GM19395 (cell line): ENCODE data around the gene ZNF296.

Experiments used
- ATAC-seq: cut with Tn5 transposase; IDR thresholded peaks from one replicate; pipeline ENCODE4 v1.9.1; 2021; ENCODE audit warnings: mild to moderate bottlenecking, moderate library complexity; ENCODE audit not compliant: unreplicated experiment

ZNF296 gene

GRCh38 chr19:45087531-45087930 is 11.3 kb upstream of the ZNF296 start:
- no peak for ATAC-seq

- no peak for ATAC-seq
Observed at GRCh38 chr19:45086480-45086879, 10.2 kb upstream of the ZNF296 start.

- ATAC-seq = no peak
Observed at GRCh38 chr19:45082170-45082569, 5.9 kb upstream of the ZNF296 start.

GRCh38 chr19:45079911-45080370 is 3.7 kb upstream of the ZNF296 start:
- ATAC-seq = no peak

- ATAC-seq = no peak
Observed at GRCh38 chr19:45079063-45079910, 3.0 kb upstream of the ZNF296 start, which contains the start of gene GEMIN7. Gene GEMIN7 (plus strand): TSS chr19:45079260. CDS start chr19:45090115, 10,855 bp downstream.

- no peak for ATAC-seq
Observed at GRCh38 chr19:45078390-45079062, 2.2 kb upstream of the ZNF296 start.

GRCh38 chr19:45076851-45077730 is 813 bp upstream of the ZNF296 start:
- ATAC-seq = no peak

- ATAC-seq = peak; percentile 60
Observed at GRCh38 chr19:45075301-45076028, 813 bp downstream of the ZNF296 start.

GRCh38 chr19:45074744-45075300 is 1.5 kb downstream of the ZNF296 start:
- no peak for ATAC-seq

GRCh38 chr19:45071969-45072790 is 4.1 kb downstream of the ZNF296 start:
- no peak for ATAC-seq

GRCh38 chr19:45071545-45071938 is 4.7 kb downstream of the ZNF296 start:
- no peak for ATAC-seq

GRCh38 chr19:45070861-45071544 is 5.3 kb downstream of the ZNF296 start:
- no peak for ATAC-seq

GRCh38 chr19:45070214-45070613 is 6.1 kb downstream of the ZNF296 start:
- no peak for ATAC-seq

GRCh38 chr19:45069056-45069455 is 7.2 kb downstream of the ZNF296 start:
- no peak for ATAC-seq

- no peak for ATAC-seq
Observed at GRCh38 chr19:45068041-45068440, 8.2 kb downstream of the ZNF296 start.

GRCh38 chr19:45066921-45067661 is 9.2 kb downstream of the ZNF296 start:
- ATAC-seq = no peak

GRCh38 chr19:45063851-45064801 is 12.2 kb downstream of the ZNF296 start:
- no peak for ATAC-seq
